ENCODE data around the gene YEATS2.

- TF ChIP-seq POLR2A (IDR thresholded peaks at IDR 0.05), result no peak
- TF ChIP-seq, protein P1, sequence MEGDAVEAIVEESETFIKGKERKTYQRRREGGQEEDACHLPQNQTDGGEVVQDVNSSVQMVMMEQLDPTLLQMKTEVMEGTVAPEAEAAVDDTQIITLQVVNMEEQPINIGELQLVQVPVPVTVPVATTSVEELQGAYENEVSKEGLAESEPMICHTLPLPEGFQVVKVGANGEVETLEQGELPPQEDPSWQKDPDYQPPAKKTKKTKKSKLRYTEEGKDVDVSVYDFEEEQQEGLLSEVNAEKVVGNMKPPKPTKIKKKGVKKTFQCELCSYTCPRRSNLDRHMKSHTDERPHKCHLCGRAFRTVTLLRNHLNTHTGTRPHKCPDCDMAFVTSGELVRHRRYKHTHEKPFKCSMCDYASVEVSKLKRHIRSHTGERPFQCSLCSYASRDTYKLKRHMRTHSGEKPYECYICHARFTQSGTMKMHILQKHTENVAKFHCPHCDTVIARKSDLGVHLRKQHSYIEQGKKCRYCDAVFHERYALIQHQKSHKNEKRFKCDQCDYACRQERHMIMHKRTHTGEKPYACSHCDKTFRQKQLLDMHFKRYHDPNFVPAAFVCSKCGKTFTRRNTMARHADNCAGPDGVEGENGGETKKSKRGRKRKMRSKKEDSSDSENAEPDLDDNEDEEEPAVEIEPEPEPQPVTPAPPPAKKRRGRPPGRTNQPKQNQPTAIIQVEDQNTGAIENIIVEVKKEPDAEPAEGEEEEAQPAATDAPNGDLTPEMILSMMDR (IDR thresholded peaks at IDR 0.05 in 4 of 5, conservative IDR thresholded peaks at IDR 0.05 in 1 of 5), result no peak
These were observed 130.9 kb downstream of the YEATS2 start for GRCh38 chr3:183828538-183828870.
